ENCODE data around the gene EMX1. TPM values are rescaled to one million over a fixed set of nuclear protein-coding genes. Genes with fewer than 3 reads are reported as not detected.

Gene EMX1
- total and polyA plus RNA-seq, 7 donors: 0.60 to 1.4 (median 0.71) TPM; not detected in 4

GRCh38 chr2:72982781-72983499 is 65.6 kb downstream of the EMX1 start:
- Histone ChIP-seq H3K4me1 (no peaks in the 10 kb centered on the region), H3K36me3 (peaks cover 0 to 9% (median 2%) of the 10 kb centered on the region in 4 donors), H3K27ac (no peak overlapping the region), H3K4me3 (no peak overlapping the region), H3K9me3 (no peaks in the 10 kb centered on the region), H3K27me3 (no peaks in the 10 kb centered on the region)
- no peak for DNase-seq
- intact Hi-C loops (cut with DNase I): no loop called here
- WGBS, 2 donors: 87% methylated on average over 11 of the region's 11 CpGs
- TF ChIP-seq EP300 (IDR thresholded peaks at IDR 0.05) (no peak), CTCF (IDR thresholded peaks at IDR 0.05) (no peak), POLR2AphosphoS5 (IDR thresholded peaks at IDR 0.05) (no peak), POLR2A (IDR thresholded peaks at IDR 0.05) (no peak)

GRCh38 chr2:72983500-72984161 is 66.3 kb downstream of the EMX1 start:
- no peak overlapping the region for H3K4me3 ChIP-seq
- no peaks in the 10 kb centered on the region for H3K9me3 ChIP-seq
- intact Hi-C loops (cut with DNase I): no loop called here
- DNase-seq: no peak
- no peak overlapping the region for H3K27ac ChIP-seq
- H3K4me1 ChIP-seq: no peaks in the 10 kb centered on the region
- TF ChIP-seq POLR2AphosphoS5 (IDR thresholded peaks at IDR 0.05): no peak
- no peak for TF ChIP-seq EP300 (IDR thresholded peaks at IDR 0.05)
- no peaks in the 10 kb centered on the region for H3K27me3 ChIP-seq
- 34 to 80% methylated on average over 10 of the region's 10 CpGs for WGBS, 2 donors
- H3K36me3 ChIP-seq: peaks cover 0 to 16% (median 3%) of the 10 kb centered on the region in 4 donors

GRCh38 chr2:72984172-72984671 is 66.9 kb downstream of the EMX1 start:
- Histone ChIP-seq H3K4me3 (no peak overlapping the region), H3K27me3 (no peaks in the 10 kb centered on the region), H3K27ac (no peak overlapping the region), H3K4me1 (no peaks in the 10 kb centered on the region), H3K36me3 (peaks cover 0 to 22% (median 3%) of the 10 kb centered on the region in 4 donors), H3K9me3 (no peaks in the 10 kb centered on the region)
- 86 to 91% methylated on average over 7 of the region's 7 CpGs for WGBS, 2 donors
- intact Hi-C loops (cut with DNase I): no loop called here
- DNase-seq: no peak
- TF ChIP-seq POLR2AphosphoS5 (IDR thresholded peaks at IDR 0.05) (no peak), POLR2A (IDR thresholded peaks at IDR 0.05) (no peak), EP300 (IDR thresholded peaks at IDR 0.05) (no peak), CTCF (IDR thresholded peaks at IDR 0.05) (no peak)

Other genes starting within 250 kb of the EMX1 start
- 10 to 100 TPM; 25.3 to 46.1 (median 42.0) TPM for gene EXOC6B, start 91.5 kb upstream of the EMX1 start, total RNA-seq
- gene EXOC6B, start 91.5 kb upstream of the EMX1 start, polyA plus RNA-seq: 1 to 10 TPM; 5.0 to 7.2 (median 5.1) TPM
- 10 to 100 TPM; 31.0 to 51.8 (median 37.6) TPM for gene SPR, start 30.1 kb upstream of the EMX1 start, total RNA-seq
- gene SPR, start 30.1 kb upstream of the EMX1 start, polyA plus RNA-seq: 10 to 100 TPM; 46.1 to 69.8 (median 58.9) TPM
- gene SFXN5, start 154.2 kb downstream of the EMX1 start, total RNA-seq: 10 to 100 TPM in 2 of 4 donors, 1 to 10 TPM in 2; 6.7 to 27.1 (median 10.4) TPM
- 10 to 100 TPM in 2 of 3 donors, 1 to 10 TPM in 1; 5.4 to 15.3 (median 12.4) TPM for gene SFXN5, start 154.2 kb downstream of the EMX1 start, polyA plus RNA-seq
- 10 to 100 TPM; 13.9 to 24.4 (median 19.4) TPM for gene RAB11FIP5, start 195.4 kb downstream of the EMX1 start, total RNA-seq
- 10 to 100 TPM in 2 of 3 donors, 1 to 10 TPM in 1; 9.6 to 13.2 (median 12.8) TPM for gene RAB11FIP5, start 195.4 kb downstream of the EMX1 start, polyA plus RNA-seq